Stimulated activated CD4-positive, alpha-beta T cell treated with anti-CD3 and anti-CD28 coated beads, TNF-alpha, amount 100 ng/mL, for 24 hours (primary cell): ENCODE data around the gene MLXIPL.
"Not testable (repeated sequence)": the region's sequence is repeated elsewhere in the genome, so short reads cannot be mapped to it uniquely, and the experiment has no call there.

ENCODE experiments used
- DNase-seq, 3 experiments: peaks; one replicate each; pipeline ENCODE4 v3.0.0-alpha.2; 2020; ENCODE audit warnings: low read depth in 3 of 3

Gene MLXIPL

DNA sequence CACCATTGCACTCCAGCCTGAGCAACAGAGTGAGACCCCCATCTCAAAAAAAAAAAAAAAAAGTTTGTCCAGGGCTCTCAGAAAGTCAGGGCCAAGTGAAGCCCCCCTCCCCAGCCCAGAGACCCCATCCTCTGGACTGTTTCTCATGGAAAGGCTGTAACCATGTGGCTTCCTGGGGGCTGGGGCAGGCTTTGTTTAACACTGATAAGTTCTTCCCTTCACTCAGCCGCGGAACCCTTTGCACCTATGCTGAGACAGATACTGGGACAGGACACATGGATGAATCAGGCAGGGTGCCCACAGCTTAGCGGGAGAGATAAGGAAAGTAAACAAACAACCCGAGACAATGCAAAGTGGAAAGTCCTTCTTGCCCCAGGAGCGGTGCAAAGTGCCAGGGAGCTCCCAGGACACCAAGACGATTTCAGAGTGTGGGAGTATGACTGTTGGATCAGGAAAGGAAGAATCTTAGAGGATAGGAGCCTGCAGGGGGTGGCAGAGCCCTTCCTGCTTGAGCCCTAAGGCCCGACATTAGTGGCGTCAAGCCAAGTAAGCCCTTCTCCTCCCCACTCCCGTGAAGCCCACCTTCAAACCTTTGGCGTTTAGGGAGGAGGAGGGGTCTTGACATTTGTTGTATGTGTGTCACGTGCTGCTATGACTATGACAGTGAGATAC, 11.6 kb downstream of the MLXIPL start:
- no peak for DNase-seq

DNA sequence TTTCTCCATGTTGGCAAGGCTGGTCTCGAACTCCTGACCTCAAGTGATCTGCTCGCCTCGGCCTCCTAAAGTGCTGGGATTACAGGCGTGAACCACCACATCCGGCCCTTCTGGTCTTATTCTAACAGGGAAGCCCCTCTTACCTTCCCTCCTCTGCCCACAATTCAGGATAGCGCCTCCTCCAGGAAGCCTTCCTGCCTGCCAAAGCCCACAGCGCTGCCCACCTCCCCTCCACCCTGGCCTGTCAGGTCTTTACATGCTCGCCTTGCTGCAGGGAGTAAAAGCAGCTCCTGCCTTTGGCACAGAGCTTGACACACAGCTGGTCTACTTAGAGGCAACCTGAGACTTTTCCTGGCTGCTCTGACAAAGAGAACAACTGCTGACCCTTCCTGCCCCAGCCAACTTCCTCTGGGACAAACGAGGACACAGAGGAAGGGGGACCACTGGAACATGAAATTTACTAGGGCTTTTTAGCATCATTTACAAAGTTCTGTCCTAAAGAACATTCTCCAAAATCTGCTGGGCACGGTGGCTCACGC, 13.2 kb downstream of the MLXIPL start:
- DNase-seq: no peak

DNA sequence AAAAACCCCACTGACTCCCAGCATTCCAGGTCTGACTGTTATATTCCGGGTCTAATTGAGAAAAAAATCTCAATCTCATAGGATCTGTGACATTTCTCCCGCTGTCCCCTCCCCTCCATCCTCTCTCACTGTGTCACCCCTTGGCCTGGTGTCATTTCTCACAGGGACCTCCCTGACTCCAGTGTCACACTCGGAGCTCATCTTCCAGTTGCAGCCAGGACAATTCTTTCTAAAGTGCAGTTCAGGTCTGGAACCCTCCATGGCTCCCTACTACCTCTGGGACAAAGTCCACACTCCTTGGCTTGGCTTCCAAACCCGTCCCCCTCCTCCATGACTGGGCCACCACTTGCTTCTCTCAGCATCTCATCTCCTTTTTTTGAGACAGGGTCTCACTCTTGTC, 14.2 kb downstream of the MLXIPL start:
- DNase-seq: no peak

DNA sequence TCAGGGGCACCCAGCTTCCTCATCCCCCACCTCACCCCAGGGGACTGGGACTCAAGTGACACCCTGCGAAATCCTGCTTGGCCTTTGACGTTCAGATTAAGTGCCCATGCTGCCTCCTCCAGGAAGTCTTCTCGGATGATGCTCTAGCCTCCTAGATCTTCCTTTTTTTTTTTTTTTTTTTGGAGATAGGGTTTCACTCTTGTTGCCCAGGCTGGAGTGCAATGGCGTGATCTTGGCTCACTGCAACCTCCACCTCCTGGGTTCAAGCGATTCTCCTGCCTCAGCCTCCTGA, 16.7 kb downstream of the MLXIPL start:
- DNase-seq: not testable (repeated sequence)

DNA sequence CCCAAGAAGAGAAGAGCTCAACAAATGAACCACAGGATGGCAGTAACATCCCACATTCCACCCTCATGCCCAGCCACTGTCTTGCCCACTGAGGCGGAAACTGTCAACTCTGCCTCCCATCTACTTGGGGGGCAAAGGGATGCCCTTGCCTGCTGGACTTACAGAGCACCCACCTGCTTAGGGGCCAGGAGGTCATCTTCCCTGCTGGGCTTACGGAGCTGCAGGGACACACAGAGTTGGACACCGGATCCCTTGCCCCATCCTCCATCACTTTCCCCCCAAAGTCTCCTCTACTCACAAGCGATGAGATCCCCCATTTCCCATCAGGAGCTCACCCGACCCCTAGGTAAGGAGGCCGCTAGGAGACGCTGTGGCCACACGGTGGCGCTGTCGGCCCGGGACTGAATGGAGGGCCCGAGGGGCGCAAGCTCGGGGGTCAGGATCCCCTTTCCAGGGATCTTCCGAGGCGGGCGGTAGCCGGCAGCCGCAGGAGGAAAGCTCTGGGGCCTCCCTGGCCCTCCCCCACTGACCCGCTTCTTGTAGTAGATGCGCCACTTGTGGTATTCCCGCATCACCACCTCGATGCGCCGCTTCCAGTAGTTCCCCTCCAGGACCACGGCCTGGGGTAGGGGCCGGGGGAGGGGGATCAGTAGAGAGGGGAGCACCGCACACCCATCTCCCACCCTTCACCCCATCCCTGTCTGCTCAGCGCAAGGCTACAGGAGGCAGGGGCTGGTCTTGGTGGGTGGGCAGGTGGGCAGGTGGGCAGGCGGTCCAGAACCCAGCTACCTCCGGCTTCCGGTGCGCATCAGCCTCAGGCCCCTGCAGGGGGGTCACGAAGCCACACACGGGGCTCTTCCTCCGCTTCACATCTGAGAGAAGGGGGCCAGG, 17.3 kb downstream of the MLXIPL start:
- peak; percentile 44 to 52 (median 51) for DNase-seq

DNA sequence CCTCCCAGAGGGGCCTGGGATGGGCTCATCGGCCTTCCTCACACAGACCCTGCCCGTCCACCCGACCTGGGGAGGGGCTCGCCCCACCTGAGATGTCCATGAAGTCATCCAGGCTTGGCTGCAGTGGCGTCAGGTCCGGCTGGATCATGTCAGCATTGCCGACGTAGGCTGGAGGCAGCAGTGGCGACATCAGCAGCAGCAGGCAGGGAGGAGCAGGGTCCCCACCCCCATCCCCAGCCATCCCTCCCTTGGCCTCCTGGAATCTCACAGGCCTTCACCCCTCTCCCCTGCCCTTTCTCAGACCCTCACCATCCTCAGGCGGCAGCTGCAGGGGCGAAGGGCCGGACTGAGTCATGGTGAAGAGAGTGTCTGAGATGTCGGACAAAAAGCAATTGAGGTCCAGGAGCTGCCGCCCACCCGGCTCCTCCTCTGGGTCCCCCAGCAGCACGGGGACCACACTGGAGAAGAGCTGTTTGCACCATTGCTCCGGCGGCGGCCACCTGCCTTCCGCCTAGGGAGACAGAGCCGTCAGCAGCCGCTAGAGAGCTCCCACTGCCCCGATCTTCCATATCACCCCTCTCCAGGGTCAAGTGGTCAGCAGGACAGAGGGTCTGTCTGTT, 18.6 kb downstream of the MLXIPL start:
- DNase-seq: no peak

DNA sequence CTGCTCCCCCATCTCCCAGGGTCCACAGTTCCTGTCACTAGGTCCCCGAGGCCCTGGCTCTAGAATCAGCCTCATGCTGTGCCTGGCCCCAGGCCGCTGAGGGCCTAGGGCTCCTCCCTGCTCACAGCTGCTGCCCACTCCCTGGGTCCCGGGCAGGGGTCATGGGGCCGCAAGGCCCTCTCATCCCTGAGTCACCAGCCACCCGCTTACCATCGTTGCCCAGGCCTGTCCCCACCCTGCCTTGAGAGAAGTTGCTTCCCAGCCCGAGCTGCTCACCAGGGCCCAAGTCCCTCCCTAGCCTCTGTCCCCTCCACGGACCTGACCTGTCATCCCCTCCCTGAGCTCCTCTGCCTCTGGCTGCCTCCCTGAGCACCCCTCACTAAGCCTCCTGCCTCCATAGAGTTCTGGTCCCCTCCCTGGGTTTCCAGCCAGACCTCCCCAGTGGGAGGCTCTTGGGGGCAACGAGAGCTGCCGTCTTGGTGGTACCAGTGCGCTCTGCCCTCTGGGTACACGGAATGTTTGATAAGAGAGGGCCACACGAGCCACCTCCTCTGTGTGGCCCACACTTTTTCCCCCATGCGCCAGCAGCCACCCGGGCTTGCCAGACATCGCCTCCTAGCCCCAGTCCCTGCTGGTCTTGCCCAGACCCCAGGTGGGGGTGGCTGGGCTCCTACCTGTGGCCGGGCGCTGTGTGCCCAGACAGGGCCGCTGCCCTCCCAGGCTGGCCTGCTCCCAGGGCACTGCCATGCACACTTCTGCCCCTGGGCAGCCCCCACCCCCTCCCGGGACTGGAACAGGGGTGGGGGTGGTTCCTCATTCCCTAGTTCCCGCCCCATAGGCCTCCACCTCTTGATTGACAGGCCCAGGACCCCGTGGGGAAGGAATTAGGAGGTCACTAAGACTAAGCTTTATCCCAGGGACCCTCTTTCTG, 21.3 kb downstream of the MLXIPL start:
- no peak for DNase-seq

DNA sequence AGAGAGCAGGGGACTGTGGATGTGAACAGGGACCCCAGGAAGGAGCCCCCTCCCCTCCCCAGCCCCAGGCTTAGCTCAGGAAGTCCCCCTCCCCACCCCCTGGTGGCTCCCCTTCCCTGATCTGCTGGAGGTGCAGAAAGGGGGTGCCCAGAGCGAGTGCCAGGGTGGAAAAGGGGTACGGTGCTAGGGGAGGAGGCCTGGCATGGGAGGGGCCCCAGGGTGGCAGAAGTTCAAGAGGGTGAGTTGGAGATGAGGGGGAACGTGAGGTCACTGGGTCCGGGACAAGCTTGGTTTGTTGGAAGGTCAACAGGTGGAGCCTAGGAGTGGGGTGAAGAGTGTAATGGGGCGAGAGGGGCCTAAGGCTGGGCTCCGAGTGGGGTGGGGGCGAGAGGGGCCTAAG, 24.4 kb downstream of the MLXIPL start:
- DNase-seq: no peak

DNA sequence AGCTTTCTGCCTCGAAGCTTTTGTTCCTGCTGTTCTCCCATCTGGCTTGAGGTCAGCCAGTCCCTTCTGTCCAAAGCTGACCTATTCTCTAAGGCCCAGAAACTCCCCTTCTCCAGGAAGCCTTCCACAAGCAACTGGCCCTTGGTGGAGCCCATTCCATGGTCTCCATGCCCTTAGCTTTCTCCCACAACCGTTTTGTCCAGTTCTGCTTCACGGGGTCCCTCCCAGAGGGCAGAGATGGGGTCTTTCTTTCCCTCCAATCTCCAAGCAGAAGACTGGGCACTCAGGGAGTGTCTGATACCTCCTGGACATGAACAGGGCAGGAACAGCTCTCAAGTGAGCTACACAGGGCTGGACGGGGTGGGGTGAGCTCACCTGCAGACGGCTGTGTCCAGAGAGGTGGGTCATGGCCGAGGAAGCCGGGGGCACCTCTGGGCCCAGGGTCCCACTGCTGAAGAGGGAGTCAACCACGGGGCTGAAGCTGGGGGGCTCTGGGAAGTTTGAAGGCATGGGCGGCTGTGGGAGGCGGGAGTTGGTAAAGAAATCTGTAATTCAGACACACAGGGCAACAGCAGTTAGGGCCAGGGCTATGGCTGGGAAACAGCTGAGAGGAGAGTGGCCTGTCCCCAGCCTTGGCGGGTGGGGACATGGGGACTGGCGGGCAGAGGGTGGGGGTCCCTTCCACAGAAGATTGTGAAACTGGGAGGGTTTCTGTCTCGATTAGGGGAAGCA, 25.0 kb downstream of the MLXIPL start:
- DNase-seq: no peak

DNA sequence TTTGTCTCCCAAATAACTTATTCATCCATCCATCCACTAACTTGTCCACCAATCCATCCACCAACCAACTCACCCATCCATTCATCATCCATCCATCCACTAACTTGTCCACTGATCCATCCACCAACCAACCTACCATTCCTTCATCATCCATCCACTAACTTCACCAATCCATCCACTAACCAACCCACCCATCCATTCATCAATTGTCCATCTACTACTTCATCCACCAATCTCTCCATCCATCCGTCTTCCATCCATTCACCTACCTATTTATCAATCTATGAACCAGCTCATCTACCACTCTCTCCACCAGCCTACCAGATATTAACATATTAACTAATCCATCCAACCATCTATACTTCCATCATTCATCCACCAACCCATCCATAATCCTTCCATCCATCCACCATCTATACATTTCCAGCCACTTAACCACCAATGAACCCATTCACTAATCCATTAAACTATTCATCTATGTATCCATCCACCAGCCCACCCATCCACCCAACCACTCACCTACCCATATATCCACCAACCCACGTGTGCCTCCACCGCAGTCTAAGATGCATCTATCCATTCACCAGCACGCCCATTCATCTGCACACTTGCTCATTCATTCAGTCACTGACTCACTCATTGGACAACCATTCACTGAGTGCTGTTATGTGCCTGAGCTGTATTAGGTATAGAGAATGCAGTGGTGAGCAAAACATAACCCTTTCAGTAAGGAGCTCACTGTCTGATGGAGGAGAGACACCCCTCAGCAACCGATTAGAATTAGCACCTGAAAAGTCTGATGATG, 26.1 kb downstream of the MLXIPL start:
- DNase-seq: no peak

DNA sequence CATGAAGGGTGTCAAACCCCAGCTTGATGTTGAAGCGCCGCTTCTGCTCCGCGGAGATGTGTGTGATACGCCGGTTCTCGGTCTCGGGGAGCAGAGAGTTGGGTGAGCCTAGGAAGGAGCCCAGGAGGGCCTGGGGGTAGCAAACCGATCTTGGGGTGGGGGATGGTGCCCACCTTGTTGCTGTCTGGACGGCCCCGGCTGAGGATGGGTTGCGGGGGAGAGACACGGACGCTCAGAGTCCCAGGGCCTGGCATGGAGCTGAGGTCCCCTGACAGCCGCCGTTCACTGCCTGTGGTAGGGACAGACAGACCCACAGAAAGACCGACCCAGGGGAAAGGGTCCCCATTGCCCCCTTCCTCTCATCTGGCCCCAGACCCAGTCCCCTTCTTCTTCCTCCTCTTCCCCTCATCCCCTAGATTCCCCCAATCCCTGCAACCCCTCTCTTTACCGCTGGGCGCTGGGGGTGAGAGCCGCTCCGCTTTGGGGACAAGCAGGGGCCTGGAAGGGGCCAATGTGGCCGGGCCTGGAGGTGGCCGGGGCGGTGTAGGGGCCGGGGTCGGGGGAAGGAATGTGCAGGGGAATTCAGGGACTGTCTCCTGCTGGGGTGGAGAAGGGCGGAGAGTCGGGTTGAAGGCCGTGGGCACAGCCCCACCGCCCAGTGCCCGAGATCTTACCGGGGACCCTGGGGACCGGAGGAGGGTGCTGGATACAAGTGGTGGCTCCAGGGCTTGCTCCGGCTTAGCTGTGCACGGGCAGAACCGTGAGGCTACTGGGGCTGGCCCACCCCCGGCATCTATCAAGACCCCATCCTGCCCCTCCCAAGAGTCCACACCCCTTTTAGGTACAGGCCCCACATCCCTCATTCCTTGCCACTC, 27.9 kb downstream of the MLXIPL start:
- DNase-seq: no peak

DNA sequence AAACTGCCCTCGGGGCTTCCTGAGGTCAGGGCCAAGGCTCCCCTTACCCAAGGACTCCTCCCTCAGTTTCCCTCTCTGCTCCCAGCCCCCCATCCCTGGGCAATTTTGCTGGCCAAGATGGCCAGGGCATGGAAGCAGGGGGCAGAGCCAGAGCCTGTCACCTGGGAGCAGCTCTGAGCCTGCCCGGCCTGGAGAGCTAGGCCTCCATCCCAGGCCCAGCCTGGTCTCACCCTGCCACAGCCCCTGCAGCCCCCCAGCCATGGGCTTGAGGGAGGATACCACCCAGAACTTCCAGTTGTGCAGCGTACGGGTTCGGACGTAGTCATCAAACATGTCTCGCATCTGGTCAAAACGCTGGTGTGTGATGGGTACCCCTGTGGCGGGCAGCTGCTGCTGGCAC, 29.0 kb downstream of the MLXIPL start:
- DNase-seq: no peak

DNA sequence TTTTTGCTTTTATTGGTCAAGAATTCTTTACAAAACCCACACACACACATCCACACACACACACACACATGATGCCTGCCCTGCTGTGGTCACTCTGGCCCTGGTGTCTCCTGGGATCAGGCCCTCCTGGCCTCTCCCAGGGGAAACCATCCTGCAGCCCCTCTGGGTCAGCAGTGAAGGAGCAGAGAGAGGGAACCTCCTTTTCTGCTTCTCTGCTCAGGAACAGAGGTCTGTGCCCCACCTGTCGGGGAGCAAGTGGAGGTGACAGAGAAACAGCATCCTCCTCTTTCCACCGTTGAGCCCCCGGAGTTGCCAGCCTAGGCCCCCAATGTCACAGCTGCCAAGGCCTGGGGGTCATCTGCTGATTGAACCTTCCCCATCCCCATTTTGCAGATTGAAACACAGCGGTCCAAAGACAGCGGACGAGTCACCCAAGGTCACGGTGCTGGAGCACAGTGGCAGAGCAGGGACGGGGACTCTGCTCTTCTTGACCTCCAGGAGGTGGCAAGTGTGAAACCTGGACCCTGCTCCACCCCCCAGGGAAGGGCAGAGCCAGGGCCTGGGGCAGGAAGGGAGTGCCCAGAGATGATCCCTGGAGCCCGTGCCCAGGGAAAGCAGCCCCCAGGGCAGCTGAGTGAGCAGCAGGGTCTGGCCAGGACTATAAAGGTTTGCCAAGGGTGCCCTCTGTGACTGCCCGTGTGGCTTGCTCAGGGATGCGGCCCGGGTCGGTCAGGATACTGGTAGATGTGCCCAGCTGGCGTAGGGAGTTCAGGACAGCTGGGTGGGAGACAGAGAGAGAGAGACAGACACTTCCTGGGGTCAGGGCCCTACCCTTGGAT, 30.9 kb downstream of the MLXIPL start:
- no peak for DNase-seq

DNA sequence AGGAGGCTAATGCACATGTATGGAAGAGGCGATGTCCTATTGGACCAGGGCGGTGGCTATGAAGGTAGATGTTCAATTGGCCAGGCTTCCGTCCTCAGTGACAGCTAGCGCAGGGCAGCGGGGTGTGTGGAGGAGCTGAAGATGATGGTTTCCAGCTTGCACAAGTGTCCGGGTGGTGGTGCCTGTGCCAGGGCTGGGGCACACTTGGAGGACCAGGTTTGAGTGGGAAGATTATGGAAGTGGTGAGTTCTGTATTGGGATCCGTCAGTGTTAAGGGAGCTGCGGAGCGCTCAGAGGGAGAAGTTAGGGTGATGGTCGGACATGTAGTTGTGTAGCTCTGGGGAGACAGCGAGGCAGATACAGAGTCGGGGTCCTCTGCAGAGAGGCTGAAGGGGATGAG, 37.4 kb downstream of the MLXIPL start:
- DNase-seq: no peak

DNA sequence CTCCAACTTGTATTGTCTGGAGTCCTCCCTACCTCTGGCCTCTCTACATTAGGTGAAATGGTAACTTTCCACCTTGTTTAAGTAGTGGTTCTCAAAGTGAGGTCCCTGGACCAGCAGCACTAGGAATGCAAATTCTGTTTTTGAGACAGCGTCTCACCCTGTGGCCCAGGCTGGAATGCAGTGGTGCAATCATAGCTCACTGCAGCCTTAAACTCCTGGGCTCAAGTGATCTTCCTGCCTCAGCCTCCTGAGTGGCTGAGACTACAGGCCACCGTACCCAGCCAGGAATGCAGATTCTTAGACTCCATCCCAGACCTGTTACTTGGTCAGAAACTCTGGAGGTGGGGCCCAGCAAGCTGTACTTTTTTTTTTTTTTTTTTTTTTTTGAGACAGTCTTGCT, 39.1 kb downstream of the MLXIPL start:
- DNase-seq: no peak

DNA sequence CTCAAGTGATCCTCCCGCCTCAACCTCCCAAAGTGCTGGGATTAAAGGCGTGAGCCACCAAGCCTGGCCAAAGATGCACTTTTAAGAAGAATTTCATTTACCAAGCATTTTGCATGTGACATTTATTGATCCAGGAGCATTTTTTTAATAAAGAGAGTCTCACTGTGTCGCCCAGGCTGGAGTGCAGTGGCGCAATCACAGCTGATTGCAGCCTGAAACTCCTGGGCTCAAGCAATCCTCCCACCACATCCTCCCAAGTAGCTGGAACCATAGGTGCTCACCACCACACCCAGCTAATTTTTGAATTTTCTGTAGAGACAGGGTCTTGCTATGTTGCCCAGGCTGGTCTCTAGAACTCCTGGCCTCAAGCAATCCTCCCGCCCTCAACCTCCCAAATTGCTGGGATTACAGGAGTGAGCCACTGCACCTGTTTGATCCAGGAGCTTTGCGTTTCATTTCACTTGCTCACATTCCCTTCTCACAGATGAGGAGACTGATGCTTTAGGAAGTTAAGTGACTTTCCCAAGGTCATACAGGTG, 41.6 kb downstream of the MLXIPL start:
- no peak for DNase-seq

DNA sequence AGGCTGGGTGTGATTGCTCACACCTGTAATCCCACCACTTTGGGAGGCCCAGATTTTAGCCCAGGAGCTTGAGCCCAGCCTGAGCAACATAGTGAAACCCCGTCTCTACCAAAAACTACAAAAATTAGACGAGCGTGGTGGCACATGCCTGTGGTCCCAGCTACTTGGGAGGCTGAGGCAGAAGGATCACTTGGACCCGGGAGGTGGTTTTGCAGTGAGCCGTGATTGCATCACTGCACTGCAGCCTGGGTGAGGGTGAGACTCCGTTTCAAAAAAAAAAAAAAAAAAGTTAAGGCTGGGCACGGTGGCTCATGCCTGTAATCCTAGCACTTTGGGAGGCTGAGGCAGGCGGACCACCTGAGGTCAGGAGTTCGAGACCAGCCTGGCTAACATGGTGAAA, 43.3 kb downstream of the MLXIPL start:
- DNase-seq: not testable (repeated sequence)
